H54 (cell line): ENCODE data around the gene KIAA0319L.
"Not testable (repeated sequence)": the region's sequence is repeated elsewhere in the genome, so short reads cannot be mapped to it uniquely, and the experiment has no call there.

Source experiments
- DNase-seq: peaks from one replicate; pipeline ENCODE4 v3.0.0; 2011; ENCODE audit warnings: low spot score, mixed read lengths; ENCODE audit not compliant: insufficient read length
- FAIRE-seq: peaks from 3 replicates; lab custom pipeline; 2011; peaks lifted over from hg19 to GRCh38; lab: Jason Lieb, UNC
- POLR2A ChIP-seq: IDR thresholded peaks from 2 replicates; pipeline ENCODE4 v1.6.1; 2011; ENCODE audit warnings: low read depth, mild to moderate bottlenecking, low read length

KIAA0319L gene

DNA sequence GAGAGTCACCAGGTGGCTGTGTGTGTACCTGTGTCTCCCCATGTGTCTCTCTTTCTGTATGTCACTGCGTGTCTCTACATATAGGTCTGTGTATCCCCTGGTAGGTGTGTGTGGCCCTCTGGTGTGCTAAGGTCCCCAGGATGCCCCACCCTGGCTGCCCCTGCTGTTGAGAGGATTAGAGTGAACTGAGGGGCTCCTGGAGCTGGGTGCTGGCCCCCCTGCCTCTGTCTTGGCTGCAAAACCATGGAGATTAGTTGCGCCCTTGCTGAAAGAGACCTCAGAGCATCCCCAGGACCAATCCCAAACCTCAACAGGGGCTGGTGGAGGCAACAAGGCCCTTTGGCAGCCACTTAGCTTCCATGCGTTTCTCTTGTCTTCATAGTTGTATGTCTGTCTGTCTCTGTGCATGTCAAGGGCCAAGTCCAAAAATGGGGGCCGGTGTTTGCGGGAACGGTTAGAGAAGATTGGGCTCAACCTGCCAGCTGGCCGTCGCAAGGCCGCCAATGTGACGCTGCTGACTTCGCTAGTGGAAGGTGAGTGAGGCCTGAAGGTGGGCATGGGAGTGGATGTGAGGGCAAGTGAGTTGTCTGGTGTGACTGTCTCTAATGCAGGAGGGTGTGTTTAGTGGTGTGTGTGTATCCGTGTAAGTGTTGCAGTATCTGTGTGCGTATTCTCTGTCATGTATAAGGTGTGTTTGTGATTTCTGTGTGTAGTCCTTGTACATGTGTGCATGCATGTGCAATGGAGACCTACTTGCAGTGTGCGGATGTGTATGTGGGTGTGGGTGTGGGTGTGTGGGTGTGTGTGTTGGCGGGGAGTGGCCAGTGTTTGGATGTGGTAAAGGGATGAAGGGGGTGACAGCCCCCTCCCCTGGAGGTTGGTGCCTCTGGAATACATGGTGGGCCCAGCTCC lies 32.6 kb upstream of the KIAA0319L start:
- FAIRE-seq (no peak), DNase-seq (no peak)
- no peak for TF ChIP-seq POLR2A

DNA sequence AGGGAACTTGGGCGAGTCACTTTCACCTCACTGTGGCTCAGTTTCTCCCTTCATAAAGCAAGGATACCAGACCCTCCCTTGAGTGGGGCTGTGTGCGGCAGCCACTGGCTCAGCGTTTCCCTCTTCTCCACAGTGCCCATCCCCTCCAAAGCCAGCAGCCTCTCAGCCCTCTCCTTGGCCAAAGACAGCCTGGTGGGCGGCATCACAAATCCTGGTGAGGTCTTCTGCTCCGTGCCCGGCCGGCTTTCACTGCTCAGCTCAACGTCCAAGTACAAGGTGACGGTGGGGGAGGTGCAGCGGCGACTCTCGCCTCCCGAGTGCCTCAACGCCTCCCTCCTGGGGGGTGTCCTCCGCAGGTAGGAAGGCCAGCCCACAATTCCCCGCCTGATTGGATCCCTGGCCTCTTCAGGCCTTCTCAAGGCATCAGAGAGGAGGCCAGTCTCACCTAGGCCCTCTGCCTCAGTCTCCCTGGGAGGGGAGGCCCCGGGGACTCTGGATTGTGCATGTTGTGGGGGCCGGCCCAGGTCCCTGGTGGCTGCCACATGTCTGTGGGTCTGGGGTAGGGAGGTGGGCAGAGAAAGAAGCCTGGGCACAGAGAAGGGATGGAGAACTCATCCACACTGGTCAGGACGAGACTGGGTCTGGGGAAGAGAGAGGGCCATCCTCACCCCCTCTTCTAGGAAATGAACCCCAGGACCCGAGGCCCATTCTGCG lies 31.2 kb upstream of the KIAA0319L start:
- no peak for TF ChIP-seq POLR2A
- FAIRE-seq (no peak), DNase-seq (no peak)

DNA sequence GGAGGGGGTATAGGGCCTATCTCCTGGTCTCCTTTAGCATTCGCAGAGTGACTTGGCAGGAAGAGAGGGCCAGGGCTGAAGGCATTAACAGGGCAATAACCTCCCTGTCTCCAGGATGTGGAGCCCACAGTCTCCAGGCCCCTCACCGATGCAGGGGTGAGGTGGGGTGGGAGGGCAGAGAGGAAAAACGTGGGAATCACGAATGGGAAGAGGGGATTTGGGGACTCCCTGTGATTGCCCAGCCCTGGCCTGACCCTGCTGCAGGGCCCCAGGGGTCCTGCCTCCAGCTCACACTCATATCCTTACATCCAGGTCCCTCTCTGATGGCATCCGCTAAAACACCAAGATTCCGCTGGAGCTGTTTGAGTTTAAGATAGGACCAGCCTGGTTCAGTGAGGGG lies 30.5 kb upstream of the KIAA0319L start:
- DNase-seq (no peak), FAIRE-seq (no peak)
- no peak for TF ChIP-seq POLR2A

DNA sequence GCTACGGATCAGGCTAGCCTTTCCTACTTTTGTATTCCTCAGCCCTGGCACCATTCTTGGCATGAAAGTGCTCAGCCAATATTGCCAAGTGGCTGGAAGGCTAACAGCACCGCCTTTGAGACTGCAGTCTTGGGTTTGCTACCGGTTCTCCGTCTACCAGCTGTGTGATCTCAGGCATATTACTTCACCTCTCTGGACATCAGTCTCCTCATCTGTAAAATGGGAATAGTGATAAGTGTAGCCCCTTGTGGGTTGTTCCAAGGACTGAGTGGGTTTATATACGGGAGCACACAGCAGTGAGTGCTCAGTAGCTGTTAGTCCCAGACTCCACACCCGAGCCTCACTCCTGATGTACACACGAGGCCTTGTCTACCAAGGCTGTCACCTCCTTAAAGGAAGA lies 29.6 kb upstream of the KIAA0319L start:
- no peak for DNase-seq
- no peak for TF ChIP-seq POLR2A

DNA sequence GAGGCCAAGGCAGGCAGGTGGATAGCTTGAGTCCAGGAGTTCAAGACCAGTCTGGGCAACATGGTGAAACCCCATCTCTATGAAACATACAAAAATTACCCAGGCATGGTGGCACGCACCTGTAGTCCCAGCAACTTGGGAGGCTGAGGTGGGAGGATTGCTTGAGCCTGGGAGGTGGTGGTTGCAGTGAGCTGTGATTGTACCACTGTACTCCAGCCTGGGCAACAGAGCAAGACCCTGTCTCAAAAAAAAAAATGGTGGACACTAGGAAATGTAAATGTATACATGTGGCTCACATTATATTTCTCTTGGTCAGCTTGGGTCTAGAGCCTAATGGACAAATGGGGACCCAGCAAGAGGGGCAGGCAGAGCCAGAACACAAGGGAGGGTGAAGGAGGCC lies 28.6 kb upstream of the KIAA0319L start:
- DNase-seq, FAIRE-seq: not testable (repeated sequence)

More for the DNA sequence above, 29.6 kb upstream of the KIAA0319L start:
- no peak for FAIRE-seq

DNA sequence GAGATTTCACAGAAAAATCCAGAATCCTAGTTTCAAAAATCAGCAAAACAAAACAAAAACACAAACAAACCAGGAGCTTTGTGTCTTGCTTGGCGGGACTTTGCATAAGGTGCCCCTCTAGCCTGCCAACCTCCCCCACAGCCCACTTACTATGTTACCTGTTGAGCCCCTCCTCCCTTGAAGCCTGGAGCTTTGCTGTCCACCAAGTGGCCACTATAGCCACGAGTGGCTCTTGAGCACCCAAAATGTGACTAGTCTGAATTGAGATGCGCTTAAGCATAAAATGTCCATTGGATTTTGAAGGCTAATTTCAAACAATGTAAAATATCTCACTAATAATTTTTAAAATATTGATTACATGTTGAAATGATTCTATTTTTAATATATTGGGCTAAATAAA lies 28.1 kb upstream of the KIAA0319L start:
- DNase-seq (no peak), FAIRE-seq (no peak)
- TF ChIP-seq POLR2A, result no peak

DNA sequence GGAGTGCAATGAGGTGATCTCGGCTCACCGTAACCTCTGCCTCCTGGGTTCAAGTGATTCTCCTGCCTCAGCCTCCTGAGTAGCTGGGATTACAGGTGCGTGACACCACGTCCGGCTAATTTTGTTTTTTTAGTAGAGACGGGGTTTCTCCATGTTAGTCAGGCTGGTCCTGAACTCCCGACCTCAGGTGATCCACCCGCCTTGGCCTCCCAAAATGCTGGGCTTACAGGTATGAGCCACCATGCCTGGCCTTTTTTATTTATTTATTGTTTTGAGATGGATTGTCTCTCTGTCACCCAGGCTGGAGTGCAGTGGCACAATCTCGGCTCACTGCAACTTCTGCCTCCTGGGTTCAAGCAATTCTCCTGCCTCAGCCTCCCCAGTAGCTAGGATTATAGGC lies 24.4 kb upstream of the KIAA0319L start:
- not testable (repeated sequence) for FAIRE-seq, DNase-seq

DNA sequence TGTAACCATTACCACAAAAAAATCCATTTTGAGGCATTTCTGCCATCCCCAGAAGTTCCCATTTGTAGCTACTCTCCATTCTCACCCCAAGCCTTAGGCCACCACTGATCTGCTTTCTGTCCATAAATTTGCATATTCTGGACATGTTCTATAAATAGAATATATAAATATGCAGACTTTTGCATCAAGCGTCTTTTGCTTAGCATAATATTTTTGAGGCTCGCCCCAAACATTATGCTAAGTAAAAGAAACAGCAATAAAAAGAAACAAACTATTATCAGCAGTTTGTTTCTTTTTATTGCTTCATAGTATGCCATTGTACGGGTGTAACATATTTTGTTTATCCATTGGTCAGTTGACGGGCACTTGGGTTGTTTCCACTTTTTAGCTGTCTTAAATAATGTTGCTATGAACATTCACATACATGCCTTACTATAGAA lies 23.8 kb upstream of the KIAA0319L start:
- TF ChIP-seq POLR2A, result no peak
- no peak for DNase-seq
- FAIRE-seq, result no peak

DNA sequence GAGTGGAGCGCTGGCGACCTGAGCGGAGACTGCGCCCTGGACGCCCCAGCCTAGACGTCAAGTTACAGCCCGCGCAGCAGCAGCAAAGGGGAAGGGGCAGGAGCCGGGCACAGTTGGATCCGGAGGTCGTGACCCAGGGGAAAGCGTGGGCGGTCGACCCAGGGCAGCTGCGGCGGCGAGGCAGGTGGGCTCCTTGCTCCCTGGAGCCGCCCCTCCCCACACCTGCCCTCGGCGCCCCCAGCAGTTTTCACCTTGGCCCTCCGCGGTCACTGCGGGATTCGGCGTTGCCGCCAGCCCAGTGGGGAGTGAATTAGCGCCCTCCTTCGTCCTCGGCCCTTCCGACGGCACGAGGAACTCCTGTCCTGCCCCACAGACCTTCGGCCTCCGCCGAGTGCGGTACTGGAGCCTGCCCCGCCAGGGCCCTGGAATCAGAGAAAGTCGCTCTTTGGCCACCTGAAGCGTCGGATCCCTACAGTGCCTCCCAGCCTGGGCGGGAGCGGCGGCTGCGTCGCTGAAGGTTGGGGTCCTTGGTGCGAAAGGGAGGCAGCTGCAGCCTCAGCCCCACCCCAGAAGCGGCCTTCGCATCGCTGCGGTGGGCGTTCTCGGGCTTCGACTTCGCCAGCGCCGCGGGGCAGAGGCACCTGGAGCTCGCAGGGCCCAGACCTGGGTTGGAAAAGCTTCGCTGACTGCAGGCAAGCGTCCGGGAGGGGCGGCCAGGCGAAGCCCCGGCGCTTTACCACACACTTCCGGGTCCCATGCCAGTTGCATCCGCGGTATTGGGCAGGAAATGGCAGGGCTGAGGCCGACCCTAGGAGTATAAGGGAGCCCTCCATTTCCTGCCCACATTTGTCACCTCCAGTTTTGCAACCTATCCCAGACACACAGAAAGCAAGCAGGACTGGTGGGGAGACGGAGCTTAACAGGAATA lies 20.1 kb upstream of the KIAA0319L start:
- FAIRE-seq, result no peak
- no peak for TF ChIP-seq POLR2A
- no peak for DNase-seq

DNA sequence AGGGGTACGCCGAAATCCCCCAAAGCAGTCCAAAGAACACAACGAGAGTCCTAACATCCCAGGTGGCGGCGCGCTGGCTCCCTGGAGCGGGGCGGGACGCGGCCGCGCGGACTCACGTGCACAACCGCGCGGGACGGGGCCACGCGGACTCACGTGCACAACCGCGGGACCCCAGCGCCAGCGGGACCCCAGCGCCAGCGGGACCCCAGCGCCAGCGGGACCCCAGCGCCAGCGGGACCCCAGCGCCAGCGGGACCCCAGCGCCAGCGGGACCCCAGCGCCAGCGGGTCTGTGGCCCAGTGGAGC lies 19.5 kb upstream of the KIAA0319L start:
- not testable (repeated sequence) for FAIRE-seq, DNase-seq

DNA sequence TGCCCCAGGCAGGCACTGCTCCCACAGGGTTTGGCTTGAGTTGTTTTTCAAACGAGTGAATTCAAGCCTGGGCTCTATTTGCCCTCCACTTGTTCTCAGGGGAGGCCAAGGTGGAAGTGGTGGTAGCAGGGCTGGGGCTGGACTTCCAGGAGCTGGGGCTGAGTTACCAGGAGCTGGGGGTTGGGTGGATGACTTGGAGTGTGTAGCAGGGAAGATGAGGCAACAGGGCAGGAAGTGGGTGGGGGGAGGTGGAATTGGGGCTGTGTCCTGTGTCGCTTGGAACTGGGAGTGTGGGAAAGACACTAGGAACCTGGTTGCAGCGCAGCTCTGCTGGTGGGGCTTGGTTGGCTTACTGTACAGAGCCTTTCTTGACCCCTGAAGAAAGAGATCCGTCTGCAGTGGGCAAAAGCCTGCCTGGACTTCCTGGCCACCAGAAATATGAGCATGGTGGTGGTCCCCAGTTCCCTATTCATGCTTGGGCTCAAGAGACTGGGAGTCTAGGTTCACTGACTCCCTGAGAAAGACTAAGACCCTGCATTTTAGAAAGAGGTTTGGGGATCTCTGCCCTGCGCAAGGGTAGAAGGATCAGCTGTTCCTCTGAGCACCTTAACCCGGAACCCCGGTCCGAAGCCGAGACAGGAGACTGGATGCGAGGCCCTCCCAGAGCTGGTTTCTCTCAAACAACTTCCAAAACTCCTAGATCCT lies 19.0 kb upstream of the KIAA0319L start:
- FAIRE-seq, result no peak
- DNase-seq, result no peak
- no peak for TF ChIP-seq POLR2A

DNA sequence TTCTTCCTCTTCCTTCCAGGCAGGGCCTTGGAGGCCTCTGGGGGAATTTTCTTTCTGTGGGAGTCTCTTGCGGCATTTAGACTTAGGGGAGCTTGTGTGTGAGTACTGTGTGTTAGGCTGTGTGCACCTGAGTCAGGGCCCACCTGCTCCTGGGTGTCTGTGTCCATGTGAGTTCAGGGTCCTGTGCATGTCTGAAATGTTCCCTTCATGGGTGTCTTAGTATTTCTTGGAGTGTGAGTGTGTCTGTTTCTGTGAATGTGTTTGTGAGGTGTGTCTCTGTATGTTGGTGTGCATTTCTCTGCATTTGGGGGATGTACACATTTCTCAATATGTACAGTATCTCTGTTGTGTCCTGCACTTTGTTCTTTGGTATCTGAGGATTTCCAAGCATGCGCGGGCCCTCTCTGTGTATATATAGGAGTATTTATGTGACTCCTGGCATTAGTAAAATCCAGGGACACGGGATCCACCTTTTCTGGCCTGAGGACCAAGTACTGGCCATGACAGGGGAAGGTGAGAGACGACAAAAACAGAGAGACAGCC lies 18.3 kb upstream of the KIAA0319L start:
- TF ChIP-seq POLR2A, result no peak
- FAIRE-seq (no peak), DNase-seq (no peak)
